Naive thymus-derived CD4-positive, alpha-beta T cell (primary cell): Measurements from ENCODE around the gene UMAD1. TPM values are rescaled to one million over a fixed set of nuclear protein-coding genes. Genes with fewer than 3 reads are reported as not detected.

Source experiments
- ATAC-seq: fragments of 150-1000 bp; cut with Tn5 transposase; 2 replicates; pipeline ENCODE4 v1.10.0; 2021; ENCODE audit warnings: mild to moderate bottlenecking, moderate library complexity
- CTCF ChIA-PET: fragments of 350-600 bp; sonication (Branson Sonifier 250); formaldehyde crosslinking; loops from one replicate; lab custom pipeline; 2021; ENCODE audit warnings: antibody characterized with exemption; lab: Charles Lee
- POLR2A ChIA-PET: fragments of 350-600 bp; sonication (Branson Sonifier 250); formaldehyde crosslinking; loops from one replicate; lab custom pipeline; 2021; ENCODE audit warnings: antibody characterized with exemption, inconsistent platforms; lab: Charles Lee
- DNase-seq, 9 donors: peaks; one replicate each; pipeline versions ENCODE4 v3.0.0 to v3.0.0-alpha.2; 2020 to 2022; ENCODE audit warnings: mixed read lengths in 1 of 9
- H3K27ac ChIP-seq: one replicate; pipeline ENCODE4 v1.7.0; 2013; ENCODE audit warnings: mild to moderate bottlenecking, low read depth, low read length, moderate library complexity
- H3K27me3 ChIP-seq, 2 donors: one replicate each; pipeline ENCODE4 v1.7.0; 2013; ENCODE audit warnings: low read length in 2 of 2, mild to moderate bottlenecking in 2 of 2, moderate library complexity in 2 of 2; ENCODE audit not compliant: control insufficient read depth in 2 of 2, insufficient read depth in 2 of 2
- H3K36me3 ChIP-seq, 3 experiments: 1 replicate in 2 of 3; 2 replicates in 1 of 3; pipeline ENCODE4 v1.7.0; 2013; ENCODE audit warnings: low read length in 3 of 3, mild to moderate bottlenecking in 3 of 3, moderate library complexity in 1 of 3; ENCODE audit not compliant: insufficient read depth in 3 of 3, control insufficient read depth in 2 of 3
- H3K4me1 ChIP-seq, 2 donors: one replicate each; pipeline ENCODE4 v1.7.0; 2013; ENCODE audit warnings: low read length in 2 of 2, mild to moderate bottlenecking in 2 of 2, moderate library complexity in 1 of 2; ENCODE audit not compliant: control insufficient read depth in 2 of 2, insufficient read depth in 2 of 2
- H3K4me3 ChIP-seq: 2 replicates; pipeline ENCODE4 v1.7.0; 2013; ENCODE audit warnings: mild to moderate bottlenecking, low read length
- H3K9me3 ChIP-seq, 3 experiments: 1 replicate in 2 of 3; 2 replicates in 1 of 3; pipeline ENCODE4 v1.7.0; 2013; ENCODE audit warnings: low read length in 3 of 3; ENCODE audit not compliant: control insufficient read depth in 2 of 3
- H3K27ac Mint-ChIP-seq, 9 donors: one replicate each; pipeline ENCODE4 v1.8.0; 2020 to 2022; ENCODE audit warnings: mixed read lengths in 9 of 9, mild to moderate bottlenecking in 8 of 9, moderate library complexity in 5 of 9, inconsistent platforms in 2 of 9
- H3K27me3 Mint-ChIP-seq, 5 donors: one replicate each; pipeline ENCODE4 v1.8.0; 2021 to 2022; ENCODE audit warnings: mixed read lengths in 5 of 5, mild to moderate bottlenecking in 1 of 5
- H3K36me3 Mint-ChIP-seq, 5 donors: one replicate each; pipeline ENCODE4 v1.8.0; 2020 to 2022; ENCODE audit warnings: mixed read lengths in 5 of 5, mild to moderate bottlenecking in 3 of 5, inconsistent platforms in 1 of 5
- H3K4me1 Mint-ChIP-seq, 7 donors: one replicate each; pipeline ENCODE4 v1.8.0; 2020 to 2022; ENCODE audit warnings: mixed read lengths in 7 of 7, mild to moderate bottlenecking in 3 of 7, inconsistent platforms in 1 of 7
- H3K4me3 Mint-ChIP-seq, 10 donors: one replicate each; pipeline ENCODE4 v1.8.0; 2020 to 2022; ENCODE audit warnings: mild to moderate bottlenecking in 10 of 10, mixed read lengths in 10 of 10, moderate library complexity in 6 of 10, inconsistent platforms in 2 of 10
- H3K9me3 Mint-ChIP-seq, 11 donors: one replicate each; pipeline ENCODE4 v1.8.0; 2020 to 2022; ENCODE audit warnings: mixed read lengths in 11 of 11, mild to moderate bottlenecking in 4 of 11, inconsistent platforms in 1 of 11, moderate library complexity in 1 of 11
- intact Hi-C, 2 donors: fragments of 100-400 bp; cut with micrococcal nuclease; formaldehyde crosslinking; loops; one replicate each; pipeline ENCODE4 v1.15.1; 2023
- polyA plus RNA-seq, 2 donors: library from polyadenylated mRNA; unstranded; fragments of 300-500 nt; fragmentation: Illumina TruSeq; gene quantifications; one replicate each; pipeline ENCODE4 v1.2.3, GENCODE V29; 2021
- total RNA-seq, 6 experiments: library from RNA in 5 of 6; stranded (reverse) in 5 of 6; gene quantifications; 1 replicate in 5 of 6; 2 replicates in 1 of 6; pipeline ENCODE4 v1.2.3 and lab custom pipeline; 2021 to 2026

Gene UMAD1
- total and polyA plus RNA-seq, 7 experiments from 2014 or later = 11.4 to 28.6 (median 25.2) TPM

- H3K36me3 Mint-ChIP-seq = peaks cover 3 to 7% (median 5%) of the 10 kb centered on the region in 5 donors
- no peak overlapping the region for H3K4me3 Mint-ChIP-seq
- no peaks in the 10 kb centered on the region for H3K4me1 ChIP-seq
- no peaks in the 10 kb centered on the region for H3K36me3 ChIP-seq
- H3K9me3 Mint-ChIP-seq = peaks cover 0 to 11% (median 5%) of the 10 kb centered on the region in 11 donors
- intact Hi-C loops = no loop called here
- ChIA-PET POLR2A (interaction anchor here (1.7 kb wide), 1 partner anchor 12 kb away, joined by 7 read pairs; the partner anchor contains the start of gene UMAD1), CTCF (no interaction called here)
- H3K4me3 ChIP-seq = no peak overlapping the region
- ATAC-seq = no peak
- H3K27ac ChIP-seq = no peak overlapping the region
- no peak overlapping the region for H3K27ac Mint-ChIP-seq
- H3K27me3 ChIP-seq = no peaks in the 10 kb centered on the region
- H3K4me1 Mint-ChIP-seq = no peaks in the 10 kb centered on the region
- no peaks in the 10 kb centered on the region for H3K9me3 ChIP-seq
- peaks cover 0 to 8% (median 5%) of the 10 kb centered on the region in 5 donors for H3K27me3 Mint-ChIP-seq
- DNase-seq = no peak
Observed at GRCh38 chr7:7628476-7628875, 12.1 kb upstream of the UMAD1 start.

GRCh38 chr7:7630626-7631329, 9.8 kb upstream of the UMAD1 start:
- H3K4me3 Mint-ChIP-seq = no peak overlapping the region
- CTCF ChIA-PET = interaction anchor here (0.6 kb wide), 1 partner anchor 560 kb away, joined by 3 read pairs; no protein-coding TSS in a partner anchor
- H3K27me3 Mint-ChIP-seq = peaks cover 0 to 4% (median 0%) of the 10 kb centered on the region in 5 donors
- H3K9me3 Mint-ChIP-seq = peaks cover 0 to 10% (median 5%) of the 10 kb centered on the region in 11 donors
- no peaks in the 10 kb centered on the region for H3K4me1 Mint-ChIP-seq
- DNase-seq (no peak), ATAC-seq (no peak)
- POLR2A ChIA-PET = no interaction called here
- no peaks in the 10 kb centered on the region for H3K4me1 ChIP-seq
- no peak overlapping the region for H3K27ac ChIP-seq
- H3K27ac Mint-ChIP-seq = peak overlapping the region in 1 of 9 donors; percentile 11
- intact Hi-C loops = no loop called here
- H3K4me3 ChIP-seq = no peak overlapping the region
- no peaks in the 10 kb centered on the region for H3K9me3 ChIP-seq
- H3K36me3 ChIP-seq = peaks cover 0 to 8% (median 0%) of the 10 kb centered on the region in 3 experiments
- H3K27me3 ChIP-seq = no peaks in the 10 kb centered on the region
- H3K36me3 Mint-ChIP-seq = peaks cover 3 to 7% (median 5%) of the 10 kb centered on the region in 5 donors

GRCh38 chr7:7639421-7639820, 1.1 kb upstream of the UMAD1 start:
- Mint-ChIP-seq H3K4me3 (peak overlapping the region; percentile 90 to 98 (median 96)), H3K36me3 (peaks cover 0 to 29% (median 17%) of the 10 kb centered on the region in 5 donors)

GRCh38 chr7:7639847-7640220, 718 bp upstream of the UMAD1 start:
- peaks cover 27 to 62% (median 51%) of the 10 kb centered on the region in 7 donors for H3K4me1 Mint-ChIP-seq
- H3K27ac Mint-ChIP-seq = peak overlapping the region; percentile 97 to 99 (median 98)
- H3K36me3 Mint-ChIP-seq = peaks cover 0 to 32% (median 17%) of the 10 kb centered on the region in 5 donors
- H3K9me3 Mint-ChIP-seq = peaks cover 0 to 5% (median 0%) of the 10 kb centered on the region in 11 donors
- intact Hi-C loops = loop anchor here (1.0 to 5.0 kb wide), 13 partner anchors 41 to 1191 kb away; partner anchors contain the start of genes C1GALT1 (in 2 of the 2), GLCCI1 (in 2 of the 2) and MIOS (in 1 of the 2)
- ATAC-seq = peak; percentile 48
- H3K4me3 Mint-ChIP-seq = peak overlapping the region; percentile 90 to 98 (median 96)
- Histone ChIP-seq H3K27ac (peak overlapping the region; percentile 98), H3K9me3 (no peaks in the 10 kb centered on the region), H3K4me1 (peaks cover 14 to 19% of the 10 kb centered on the region in 2 donors), H3K36me3 (peaks cover 0 to 14% (median 4%) of the 10 kb centered on the region in 3 experiments), H3K4me3 (peak overlapping the region; percentile 79), H3K27me3 (no peaks in the 10 kb centered on the region)
- no peaks in the 10 kb centered on the region for H3K27me3 Mint-ChIP-seq
- peak in 6 of 9 donors; percentile 75 to 86 (median 82) for DNase-seq
- ChIA-PET POLR2A (interaction anchor here (0.8 to 2.9 kb wide), 15 partner anchors 11 to 551 kb away, joined by 3 to 37 read pairs (median 3); partner anchors contain the start of gene GLCCI1), CTCF (interaction anchor here (0.8 to 1.5 kb wide), 3 partner anchors 42 to 125 kb away, joined by 3 to 5 read pairs (median 3); no protein-coding TSS in a partner anchor)

More at GRCh38 chr7:7639421-7639820, 1.1 kb upstream of the UMAD1 start:
- H3K27ac Mint-ChIP-seq = peak overlapping the region; percentile 97 to 99 (median 98)
- H3K4me3 ChIP-seq = peak overlapping the region; percentile 79
- CTCF ChIA-PET = interaction anchor here (1.5 kb wide), 1 partner anchor 44 kb away, joined by 5 read pairs; no protein-coding TSS in a partner anchor
- POLR2A ChIA-PET = interaction anchor here (0.7 to 2.9 kb wide), 8 partner anchors 11 to 1591 kb away, joined by 3 to 37 read pairs (median 5); partner anchors contain the start of gene GLCCI1
- H3K9me3 Mint-ChIP-seq = peaks cover 0 to 5% (median 0%) of the 10 kb centered on the region in 11 donors
- H3K27me3 ChIP-seq = no peaks in the 10 kb centered on the region
- peak overlapping the region; percentile 98 for H3K27ac ChIP-seq
- H3K9me3 ChIP-seq = no peaks in the 10 kb centered on the region
- H3K4me1 ChIP-seq = peaks cover 14 to 19% of the 10 kb centered on the region in 2 donors
- no peak for ATAC-seq
- peaks cover 0 to 14% (median 2%) of the 10 kb centered on the region in 3 experiments for H3K36me3 ChIP-seq
- no peaks in the 10 kb centered on the region for H3K27me3 Mint-ChIP-seq
- intact Hi-C loops = loop anchor here in 1 of 2 donors (5.0 kb wide), 1 partner anchor 42 kb away; no protein-coding TSS in a partner anchor
- H3K4me1 Mint-ChIP-seq = peaks cover 27 to 58% (median 46%) of the 10 kb centered on the region in 7 donors
- no peak for DNase-seq

GRCh38 chr7:7641129-7641663, 644 bp downstream of the UMAD1 start:
- H3K4me3 ChIP-seq = peak overlapping the region; percentile 79
- Mint-ChIP-seq H3K27ac (peak overlapping the region; percentile 97 to 99 (median 98)), H3K4me3 (peak overlapping the region; percentile 90 to 98 (median 96)), H3K4me1 (peaks cover 37 to 73% (median 59%) of the 10 kb centered on the region in 7 donors), H3K9me3 (peaks cover 0 to 5% (median 0%) of the 10 kb centered on the region in 11 donors), H3K36me3 (peaks cover 5 to 39% (median 28%) of the 10 kb centered on the region in 5 donors), H3K27me3 (no peaks in the 10 kb centered on the region)
- H3K4me1 ChIP-seq = peaks cover 14 to 19% of the 10 kb centered on the region in 2 donors
- POLR2A ChIA-PET = interaction anchor here (0.6 to 2.9 kb wide), 17 partner anchors 8 to 550 kb away, joined by 3 to 37 read pairs (median 4); partner anchors contain the start of gene GLCCI1
- ATAC-seq = peak; percentile 7
- peak in 1 of 9 donors; percentile 8 for DNase-seq
- no peaks in the 10 kb centered on the region for H3K27me3 ChIP-seq
- H3K27ac ChIP-seq = peak overlapping the region; percentile 98
- H3K36me3 ChIP-seq = peaks cover 0 to 4% (median 4%) of the 10 kb centered on the region in 3 experiments
- no peaks in the 10 kb centered on the region for H3K9me3 ChIP-seq
- intact Hi-C loops = loop anchor here in 1 of 2 donors (2.0 kb wide), 2 partner anchors 40 to 1192 kb away; no protein-coding TSS in a partner anchor
- CTCF ChIA-PET = interaction anchor here (1.3 kb wide), 1 partner anchor 40 kb away, joined by 3 read pairs; no protein-coding TSS in a partner anchor

- H3K27me3 Mint-ChIP-seq = no peaks in the 10 kb centered on the region
- no peak overlapping the region for H3K27ac ChIP-seq
Observed at GRCh38 chr7:7642081-7642480, 1.5 kb downstream of the UMAD1 start.

More at GRCh38 chr7:7642081-7642480, 1.5 kb downstream of the UMAD1 start:
- intact Hi-C loops = no loop called here
- peak overlapping the region; percentile 90 to 98 (median 96) for H3K4me3 Mint-ChIP-seq
- peaks cover 41 to 79% (median 67%) of the 10 kb centered on the region in 7 donors for H3K4me1 Mint-ChIP-seq
- ChIA-PET POLR2A (interaction anchor here (0.5 to 2.9 kb wide), 6 partner anchors 33 to 911 kb away, joined by 3 to 37 read pairs (median 6); partner anchors contain the start of gene GLCCI1), CTCF (interaction anchor here (1.1 kb wide), 1 partner anchor 122 kb away, joined by 6 read pairs; no protein-coding TSS in a partner anchor)
- Histone ChIP-seq H3K4me3 (peak overlapping the region; percentile 79), H3K9me3 (no peaks in the 10 kb centered on the region), H3K27me3 (no peaks in the 10 kb centered on the region), H3K4me1 (peaks cover 14 to 19% of the 10 kb centered on the region in 2 donors), H3K36me3 (peaks cover 0 to 4% (median 4%) of the 10 kb centered on the region in 3 experiments)
- peaks cover 5 to 42% (median 34%) of the 10 kb centered on the region in 5 donors for H3K36me3 Mint-ChIP-seq
- peaks cover 0 to 5% (median 0%) of the 10 kb centered on the region in 11 donors for H3K9me3 Mint-ChIP-seq
- DNase-seq (no peak), ATAC-seq (no peak)
- H3K27ac Mint-ChIP-seq = peak overlapping the region in 8 of 9 donors; percentile 97 to 99 (median 98)
